GM21723 (cell line): ENCODE data around the gene DLG2.

ENCODE experiments used
- ATAC-seq: cut with Tn5 transposase; IDR thresholded peaks from one replicate; pipeline ENCODE4 v1.9.1; 2021; ENCODE audit warnings: mild to moderate bottlenecking, moderate library complexity; ENCODE audit not compliant: unreplicated experiment

Gene DLG2

DNA sequence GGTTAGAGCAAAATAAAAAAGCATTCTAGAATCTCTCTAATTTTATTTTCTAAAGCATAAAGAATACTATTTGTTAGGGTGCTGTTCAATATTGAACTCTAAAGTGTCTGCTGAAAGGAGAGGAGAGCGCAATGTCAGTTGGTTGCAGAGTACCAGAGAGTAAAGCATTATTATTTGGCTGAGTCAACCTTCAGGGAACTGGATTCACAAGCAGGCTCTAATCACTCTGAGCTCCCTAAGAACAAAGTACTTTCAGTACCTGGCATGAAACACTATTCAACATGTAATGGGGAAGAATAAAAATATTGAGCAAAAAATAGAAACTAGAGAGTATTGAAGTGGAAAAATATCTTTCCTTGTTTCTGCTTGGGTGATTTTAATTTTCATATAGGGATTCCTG lies 1380.0 kb downstream of the DLG2 start:
- ATAC-seq: no peak

DNA sequence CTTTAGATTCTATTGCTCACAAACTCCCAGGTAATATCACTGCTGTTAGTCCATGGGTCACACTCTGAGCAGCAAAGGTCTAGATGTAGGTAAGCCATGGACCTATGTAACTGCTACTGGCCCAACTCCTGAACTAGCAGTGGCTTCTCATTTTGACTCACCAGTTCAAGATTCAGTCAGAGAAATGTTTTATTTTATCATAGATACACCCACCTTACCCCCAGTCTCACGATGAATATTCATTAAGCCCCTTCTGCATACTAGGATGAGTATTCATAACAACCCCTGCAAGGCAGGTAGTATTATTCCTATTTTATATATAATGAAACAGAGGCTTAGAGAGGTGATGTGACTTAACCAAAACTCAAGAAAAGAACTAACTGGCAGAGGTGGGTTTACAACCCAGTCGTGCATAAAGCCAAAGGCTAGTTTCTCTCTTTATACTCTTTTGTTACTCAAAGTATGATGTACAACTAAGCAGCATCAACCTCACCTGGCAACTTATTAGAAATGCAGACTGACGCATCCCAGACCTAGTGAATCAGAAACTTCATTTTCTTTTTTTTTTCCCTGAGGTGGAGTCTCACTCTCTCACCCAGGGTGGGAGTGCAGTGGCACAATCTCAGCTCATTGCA lies 1383.4 kb downstream of the DLG2 start:
- peak; percentile 78 for ATAC-seq

DNA sequence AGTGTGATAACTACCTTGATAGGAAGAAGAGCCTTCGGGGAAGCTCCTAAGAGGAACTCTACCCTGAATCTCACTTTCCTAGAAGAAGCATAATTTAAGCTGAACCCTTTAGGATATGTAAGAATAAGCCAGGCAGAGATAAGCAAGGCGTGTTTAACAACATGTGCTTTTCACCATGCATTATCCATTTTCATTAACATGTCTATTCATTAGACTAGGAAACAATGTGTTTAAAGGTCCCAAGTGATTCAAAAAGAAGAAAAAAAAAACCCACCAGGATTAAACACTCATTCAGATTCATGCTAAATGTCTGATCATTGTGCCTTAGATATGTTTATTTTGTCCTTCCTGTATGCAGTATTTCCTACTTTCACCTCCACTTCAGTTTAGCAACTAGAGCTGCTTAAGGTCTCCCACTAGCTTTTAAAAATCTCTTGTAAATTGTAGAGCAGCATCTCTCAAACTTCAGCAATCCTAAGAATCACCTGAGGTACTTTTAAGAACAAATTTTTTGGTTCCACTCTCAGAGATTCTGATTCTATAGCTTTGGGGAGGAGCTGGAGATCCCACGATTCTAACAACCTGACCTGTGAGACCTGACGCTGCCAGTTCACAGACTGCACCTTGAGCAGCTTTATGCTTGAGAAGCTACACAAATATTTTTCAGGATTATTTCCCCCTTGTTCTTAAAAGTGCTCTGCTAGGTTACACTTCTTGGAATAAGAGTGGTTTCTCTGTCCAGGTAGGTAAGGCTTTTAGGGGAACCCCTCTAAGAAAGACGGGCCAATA lies 1385.6 kb downstream of the DLG2 start:
- no peak for ATAC-seq

DNA sequence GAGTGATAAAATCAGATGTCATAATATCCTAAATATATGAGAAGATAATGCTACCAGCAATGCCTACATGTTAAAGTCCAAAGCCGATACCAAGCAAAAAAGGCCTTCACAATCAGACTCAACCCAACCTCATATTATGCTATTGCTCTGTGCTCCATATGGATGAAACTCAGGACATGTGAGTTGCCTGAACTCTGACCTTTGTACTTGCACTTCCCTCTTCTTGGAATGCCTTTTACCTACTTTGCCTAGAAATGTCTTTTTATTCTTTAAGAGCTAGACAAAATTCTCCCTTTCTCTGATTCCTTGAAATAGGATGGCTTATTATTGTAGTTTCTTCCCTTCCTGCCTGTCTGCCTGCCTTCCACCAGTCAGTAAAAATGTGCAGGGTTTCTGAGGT lies 1386.3 kb downstream of the DLG2 start:
- ATAC-seq: no peak

DNA sequence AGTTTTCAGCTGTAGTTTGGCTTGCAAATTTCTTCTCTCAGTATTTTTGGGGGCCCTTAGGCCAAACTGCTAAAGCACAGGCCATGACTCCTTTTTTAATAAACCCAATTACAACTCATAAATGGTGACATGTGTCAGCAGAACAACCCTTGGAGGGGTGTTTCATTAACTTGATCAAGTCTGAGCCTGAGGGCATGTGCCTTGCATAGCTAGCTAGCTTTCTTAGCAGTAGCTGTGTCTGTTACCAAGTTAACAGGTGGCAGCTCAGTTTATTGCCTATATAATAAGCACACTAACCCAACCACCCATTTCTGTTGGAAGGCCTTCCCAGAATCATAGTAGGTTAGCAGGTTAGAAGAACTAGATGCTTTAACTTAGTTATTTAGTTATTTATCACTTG lies 1390.7 kb downstream of the DLG2 start:
- ATAC-seq: no peak

DNA sequence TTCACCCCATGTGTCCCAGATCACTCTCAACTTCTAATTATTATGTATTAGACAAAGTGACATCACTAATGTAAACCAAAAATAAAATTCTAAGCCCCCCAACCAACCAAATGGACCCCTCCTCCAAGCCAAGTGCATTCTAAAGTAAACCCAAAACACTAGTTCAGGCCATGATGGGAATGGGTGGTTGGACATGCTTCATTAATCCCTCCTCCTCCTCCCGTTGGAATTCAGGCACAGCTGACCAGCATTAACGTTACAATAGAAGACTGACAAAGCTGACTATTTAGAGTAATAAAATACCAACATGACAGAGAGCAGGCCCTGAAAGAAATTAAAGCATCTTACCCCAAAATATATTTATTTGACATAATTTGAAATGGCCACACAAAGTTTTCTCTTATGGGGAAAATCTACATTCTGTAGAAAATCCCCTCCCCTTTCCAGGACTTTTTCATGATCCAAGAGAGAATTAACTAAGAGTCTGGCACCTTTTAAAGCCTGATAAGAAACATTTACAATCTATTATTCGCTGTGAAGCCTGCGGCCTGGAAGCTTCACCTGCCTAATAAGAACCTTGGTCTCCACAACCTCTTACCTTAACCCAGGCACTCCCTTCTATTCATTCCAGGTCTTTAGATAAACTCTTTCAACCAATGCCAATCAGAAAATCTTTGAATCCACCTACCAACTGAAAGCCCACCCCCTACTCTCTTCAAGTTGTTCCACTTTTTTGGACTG lies 1392.5 kb downstream of the DLG2 start:
- ATAC-seq: no peak

DNA sequence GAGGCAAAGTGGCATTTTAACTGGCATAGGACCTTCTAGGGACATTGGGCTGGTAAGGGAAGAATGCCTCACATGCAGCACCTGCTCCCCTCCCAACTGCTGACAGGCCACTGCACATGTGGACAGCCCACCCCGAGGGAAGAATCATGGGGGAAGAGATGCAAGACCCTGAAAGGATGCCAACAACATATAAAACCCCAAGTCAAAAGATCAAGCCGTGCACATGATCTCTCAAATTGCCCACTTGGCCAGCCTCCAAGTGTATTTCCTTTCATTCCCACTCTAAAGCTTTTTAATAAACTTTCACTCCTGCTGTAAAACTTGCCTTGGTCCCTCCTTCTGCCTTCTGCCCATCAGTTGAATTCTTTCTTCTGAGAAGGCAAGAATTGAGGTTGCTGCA lies 1393.1 kb downstream of the DLG2 start:
- ATAC-seq: no peak

DNA sequence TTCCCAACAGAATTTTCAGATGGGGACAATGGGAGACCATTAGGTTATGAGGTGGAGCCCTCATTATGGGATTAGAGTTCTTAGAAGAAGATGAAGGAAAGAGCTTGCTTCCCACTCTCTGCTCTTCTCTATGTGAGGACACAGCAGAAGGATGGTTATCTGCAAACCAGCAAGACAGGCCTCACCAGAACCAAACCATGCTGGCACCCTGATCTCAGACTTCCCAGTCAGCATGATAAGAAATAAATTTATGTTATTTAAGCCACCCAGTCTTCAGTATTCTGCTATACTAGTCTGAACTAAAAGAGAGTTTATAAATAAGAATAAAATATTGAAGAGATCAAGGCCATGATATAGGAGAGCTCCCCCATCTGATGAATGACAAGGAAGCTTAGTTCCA lies 1394.6 kb downstream of the DLG2 start:
- no peak for ATAC-seq

DNA sequence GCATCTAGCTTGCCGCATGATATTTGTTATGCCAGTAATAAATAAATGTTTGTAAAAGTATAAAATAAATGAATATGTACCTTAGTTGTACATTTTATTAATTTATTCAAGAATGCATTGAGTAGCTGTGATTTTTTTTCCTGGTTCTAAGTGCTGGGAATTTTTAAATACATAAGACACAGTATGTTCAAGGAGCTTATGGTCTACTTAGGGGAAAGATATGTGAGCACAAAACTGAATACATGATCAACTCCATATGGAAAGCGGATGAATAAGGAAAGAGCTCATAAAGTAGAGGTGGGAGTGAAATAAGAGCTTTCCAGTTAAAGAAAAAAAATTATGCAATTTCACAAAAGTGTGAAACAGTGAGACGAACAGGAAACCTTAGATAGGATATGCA lies 1396.7 kb downstream of the DLG2 start:
- ATAC-seq: no peak

DNA sequence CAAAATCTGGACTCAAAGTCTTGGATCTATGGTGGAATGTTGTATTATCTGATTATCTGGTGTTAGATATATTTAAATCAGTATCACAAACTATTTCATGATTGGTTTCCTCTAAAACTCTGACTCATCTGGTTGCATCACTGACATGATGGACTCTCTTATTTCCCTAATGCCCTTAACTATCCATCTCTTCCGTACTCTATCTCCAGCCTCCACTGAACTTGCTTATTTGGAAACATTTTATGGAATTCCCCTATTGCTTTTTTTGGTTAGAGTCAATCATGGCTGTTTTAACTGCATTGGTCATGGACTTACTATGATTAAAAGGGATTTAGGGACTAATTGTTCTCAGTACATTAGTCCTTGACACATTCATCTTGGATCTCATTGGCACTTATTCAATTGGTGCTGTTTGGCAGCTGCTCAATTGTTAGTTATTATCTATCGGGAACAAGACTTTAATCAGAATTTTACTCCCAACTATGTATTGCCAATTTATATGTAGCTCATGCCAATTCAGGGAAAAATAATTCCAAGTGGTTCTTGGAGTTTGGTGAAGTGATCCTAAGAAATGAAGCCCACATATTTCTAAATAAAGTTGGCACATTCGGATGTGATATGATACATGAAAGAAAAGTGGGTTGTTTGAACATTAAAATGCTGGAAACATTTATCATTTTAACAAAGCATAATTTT lies 1399.0 kb downstream of the DLG2 start:
- no peak for ATAC-seq

DNA sequence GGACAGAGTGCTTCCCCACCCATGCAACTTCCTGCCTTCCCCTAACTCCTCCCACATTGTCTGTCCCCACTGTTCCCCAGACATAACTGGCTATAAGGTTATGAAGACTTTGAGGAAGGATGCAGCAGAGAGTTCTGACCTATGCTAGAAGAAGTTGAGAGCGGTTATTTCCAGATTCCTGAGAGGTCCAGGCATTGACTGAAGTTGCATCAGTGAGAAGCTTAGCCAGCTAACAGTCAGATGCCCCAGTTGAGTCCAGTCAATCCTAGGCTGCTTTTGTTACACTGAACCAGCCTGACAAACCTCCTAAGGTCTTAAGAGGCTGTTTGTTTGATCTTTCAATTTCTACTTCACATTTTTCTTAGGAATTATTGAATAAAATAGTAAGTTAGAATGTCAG lies 1403.1 kb downstream of the DLG2 start:
- no peak for ATAC-seq

DNA sequence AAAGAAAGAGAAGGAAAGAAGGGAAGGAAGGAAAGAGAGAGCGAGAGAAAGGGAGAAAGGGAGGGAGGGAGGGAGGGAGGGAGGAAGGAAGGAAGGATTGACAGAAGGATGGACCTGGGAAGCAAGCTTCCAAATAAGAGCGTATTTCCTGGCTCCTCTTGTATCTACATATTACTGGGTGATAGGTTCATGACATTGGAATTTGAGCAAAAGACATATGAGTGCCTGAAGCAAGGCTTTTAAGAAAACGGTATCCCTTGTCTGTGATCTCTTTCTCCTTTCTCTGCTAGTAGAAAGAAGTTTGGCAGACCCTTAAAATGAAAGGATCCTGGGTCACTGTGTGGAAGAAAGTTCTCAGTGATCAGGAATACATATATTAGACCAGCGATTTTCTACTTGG lies 1408.8 kb downstream of the DLG2 start:
- no peak for ATAC-seq

DNA sequence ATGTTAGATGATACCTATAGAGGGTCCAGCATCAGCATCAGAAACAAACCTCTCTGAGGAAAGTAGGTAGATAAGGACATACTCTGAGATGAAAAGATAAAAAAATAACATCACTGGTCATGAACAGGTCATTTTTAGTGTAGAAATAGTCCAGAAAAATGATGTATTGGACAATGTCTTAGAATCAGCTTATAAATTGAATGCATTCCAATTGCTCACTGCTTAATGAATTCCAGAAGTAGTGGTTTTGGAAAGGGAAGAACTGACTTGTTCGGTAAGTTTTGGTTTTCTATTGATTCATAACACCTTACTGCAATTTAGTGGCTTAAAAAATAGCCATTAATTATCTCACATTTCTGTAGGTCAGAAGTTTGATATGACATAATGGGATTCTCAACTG lies 1411.5 kb downstream of the DLG2 start:
- no peak for ATAC-seq

DNA sequence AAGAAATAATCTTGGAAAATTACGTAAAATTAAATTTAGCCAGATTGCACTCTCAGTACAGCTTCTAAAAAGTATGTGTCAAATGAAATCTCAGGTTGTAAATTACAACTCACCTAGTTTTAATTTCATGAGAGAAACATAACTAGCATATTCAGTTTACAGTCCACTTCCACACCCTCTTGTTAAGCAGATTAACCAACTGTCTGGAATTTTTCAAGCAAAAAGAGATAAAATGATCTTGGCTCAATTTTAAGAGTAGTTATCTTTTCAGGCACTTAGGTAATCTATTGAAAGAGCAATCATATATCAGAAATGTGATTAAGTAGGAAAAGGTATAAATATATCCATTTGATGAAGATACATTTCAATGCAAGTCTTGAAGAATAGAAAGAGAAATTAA lies 1412.6 kb downstream of the DLG2 start:
- ATAC-seq: no peak

DNA sequence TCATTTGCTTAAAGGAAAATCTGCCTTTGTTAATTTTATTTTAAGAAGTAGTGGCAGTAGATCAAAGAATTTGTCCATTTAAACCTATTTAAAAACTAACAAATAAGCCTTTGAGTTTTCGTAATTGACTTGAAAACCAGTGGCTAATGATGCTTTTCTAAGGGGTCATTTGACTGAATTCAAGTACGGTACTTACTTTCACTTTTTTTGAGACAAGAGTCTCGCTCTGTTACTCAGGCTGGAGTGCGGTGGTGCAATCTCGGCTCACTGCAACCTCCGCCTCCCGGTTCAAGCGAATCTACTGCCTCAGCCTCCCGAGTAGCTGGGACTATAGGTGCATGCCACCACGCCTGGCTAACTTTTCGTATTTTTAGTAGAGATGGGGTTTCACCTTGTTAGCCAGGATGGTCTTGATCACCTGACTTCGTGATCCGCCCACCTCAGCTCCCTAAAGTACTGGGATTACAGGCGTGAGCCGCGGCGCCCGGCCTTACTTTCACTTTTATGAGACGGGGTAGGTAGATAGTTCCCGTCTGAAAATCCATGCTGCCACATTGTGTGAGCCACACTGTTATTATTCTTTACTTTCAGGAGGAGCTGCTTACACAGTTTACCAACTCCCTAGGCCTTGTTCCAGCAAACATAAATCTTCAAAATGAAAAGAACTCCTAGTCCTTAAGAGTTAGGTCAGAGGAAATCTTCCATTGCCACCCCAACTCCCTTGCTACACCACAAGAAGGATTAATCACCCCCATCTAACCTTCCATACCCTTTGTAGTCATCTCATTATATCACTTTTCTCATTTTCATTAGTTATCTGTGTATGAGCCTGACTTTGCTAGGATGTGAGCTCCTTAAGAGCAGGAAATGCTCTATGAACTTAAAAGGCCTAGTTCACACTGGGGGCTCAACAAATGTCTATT lies 1414.4 kb downstream of the DLG2 start:
- no peak for ATAC-seq

DNA sequence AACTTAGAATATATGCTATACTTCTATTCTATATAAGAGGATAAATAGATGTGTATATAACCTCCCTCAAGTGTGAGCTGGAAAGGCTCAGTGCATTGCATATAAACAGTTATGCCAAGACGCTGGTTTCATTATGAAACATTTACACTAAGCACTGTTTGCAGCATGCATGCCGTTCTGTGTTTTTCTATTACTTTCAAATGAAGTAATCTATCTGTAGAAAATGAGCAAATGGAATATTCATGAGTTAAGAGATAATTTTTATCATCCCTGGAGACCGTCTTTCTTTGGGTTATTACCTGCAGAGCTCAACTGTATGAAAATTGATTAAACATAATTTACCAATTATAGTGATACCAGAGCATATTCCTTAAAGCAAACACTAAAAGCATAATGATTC lies 1415.2 kb downstream of the DLG2 start:
- ATAC-seq: no peak

DNA sequence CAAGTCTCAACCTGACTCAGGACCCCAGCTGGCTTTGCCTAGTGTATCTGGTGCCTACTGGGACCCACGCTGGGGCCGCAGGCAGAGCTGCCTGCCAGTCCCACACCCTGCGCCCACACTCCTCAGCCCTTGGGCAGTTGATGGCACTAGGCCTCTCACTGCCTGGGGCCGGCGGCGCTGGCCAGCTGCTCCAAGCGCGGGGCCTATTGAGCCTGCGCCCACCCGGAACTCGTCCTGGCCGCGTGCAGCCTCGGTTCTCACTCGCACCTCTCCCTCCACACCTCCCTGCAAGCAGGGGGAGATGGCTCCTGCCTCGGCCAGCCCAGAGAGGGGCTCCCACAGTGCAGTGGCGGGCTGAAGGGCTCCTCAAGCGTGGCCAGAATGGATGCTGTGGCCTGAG lies 1432.4 kb downstream of the DLG2 start:
- no peak for ATAC-seq

DNA sequence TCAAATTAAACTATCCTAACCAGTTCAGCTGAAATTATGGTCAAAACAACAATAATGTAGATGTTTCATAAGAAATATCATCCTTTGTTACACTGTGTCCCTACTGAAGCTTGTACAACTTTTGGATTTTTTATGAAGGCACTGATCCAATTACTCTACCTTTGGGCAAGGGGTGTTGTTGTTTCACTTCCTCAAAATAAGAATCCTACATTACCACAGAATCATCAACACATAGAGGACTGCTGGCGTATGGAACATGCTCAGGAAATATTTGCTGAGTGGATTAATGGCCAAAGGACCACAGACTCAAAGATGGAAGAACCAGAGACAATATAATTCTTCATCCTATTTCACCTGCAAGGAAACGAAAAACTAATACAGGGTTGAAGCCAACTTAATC lies 1433.4 kb downstream of the DLG2 start:
- no peak for ATAC-seq

DNA sequence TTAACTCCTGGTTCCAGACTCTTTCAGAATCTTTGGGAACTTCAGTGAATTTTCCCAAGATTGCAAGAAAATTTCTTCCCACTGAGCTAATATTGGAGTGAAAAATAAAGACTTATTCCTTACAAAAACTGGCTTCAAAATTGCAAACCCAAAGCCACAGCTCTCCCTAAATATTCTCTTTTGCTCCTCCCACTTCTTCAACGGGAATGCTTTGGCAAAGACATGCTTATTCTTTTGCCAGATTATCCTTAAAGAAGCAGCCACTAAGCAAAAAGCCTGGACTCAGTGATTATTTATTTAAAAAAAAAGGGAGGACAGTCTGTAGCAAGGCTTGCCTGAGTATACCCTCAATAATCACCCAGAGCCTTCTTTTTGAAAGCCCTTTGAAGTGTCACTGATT lies 1438.6 kb downstream of the DLG2 start:
- no peak for ATAC-seq

DNA sequence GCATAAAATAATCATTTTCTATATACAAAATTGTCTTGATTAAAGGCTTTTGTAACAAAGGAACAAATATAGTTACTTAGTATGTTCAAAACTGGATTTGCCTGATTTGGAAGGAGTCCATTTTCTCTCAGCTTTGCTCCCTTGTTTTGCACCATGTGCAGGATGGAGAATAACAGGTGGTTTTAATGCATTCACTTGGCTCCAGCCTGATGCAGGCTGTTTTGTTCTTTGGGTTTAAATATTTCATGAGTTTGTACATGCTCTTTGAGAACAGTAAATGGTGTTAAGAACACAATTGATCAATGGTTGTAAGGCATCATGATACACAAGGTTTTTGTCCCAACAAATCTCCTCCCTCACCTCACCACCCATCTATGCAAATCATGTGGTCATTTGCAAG lies 1454.1 kb downstream of the DLG2 start:
- no peak for ATAC-seq
